Activated CD4-positive, CD25-positive, alpha-beta regulatory T cell treated with anti-CD3 and anti-CD28 coated beads, Interleukin-2, amount 50 U/mL, for 24 hours (primary cell): ENCODE results near the gene HIRA.
"Not testable (repeated sequence)": the region's sequence is repeated elsewhere in the genome, so short reads cannot be mapped to it uniquely, and the experiment has no call there.

ENCODE experiments used
- ATAC-seq, 2 donors: fragments of 150-1000 bp; cut with Tn5 transposase; one replicate each; pipeline ENCODE4 v1.10.0; 2021; ENCODE audit warnings: mild to moderate bottlenecking in 1 of 2, moderate library complexity in 1 of 2

The HIRA gene

DNA sequence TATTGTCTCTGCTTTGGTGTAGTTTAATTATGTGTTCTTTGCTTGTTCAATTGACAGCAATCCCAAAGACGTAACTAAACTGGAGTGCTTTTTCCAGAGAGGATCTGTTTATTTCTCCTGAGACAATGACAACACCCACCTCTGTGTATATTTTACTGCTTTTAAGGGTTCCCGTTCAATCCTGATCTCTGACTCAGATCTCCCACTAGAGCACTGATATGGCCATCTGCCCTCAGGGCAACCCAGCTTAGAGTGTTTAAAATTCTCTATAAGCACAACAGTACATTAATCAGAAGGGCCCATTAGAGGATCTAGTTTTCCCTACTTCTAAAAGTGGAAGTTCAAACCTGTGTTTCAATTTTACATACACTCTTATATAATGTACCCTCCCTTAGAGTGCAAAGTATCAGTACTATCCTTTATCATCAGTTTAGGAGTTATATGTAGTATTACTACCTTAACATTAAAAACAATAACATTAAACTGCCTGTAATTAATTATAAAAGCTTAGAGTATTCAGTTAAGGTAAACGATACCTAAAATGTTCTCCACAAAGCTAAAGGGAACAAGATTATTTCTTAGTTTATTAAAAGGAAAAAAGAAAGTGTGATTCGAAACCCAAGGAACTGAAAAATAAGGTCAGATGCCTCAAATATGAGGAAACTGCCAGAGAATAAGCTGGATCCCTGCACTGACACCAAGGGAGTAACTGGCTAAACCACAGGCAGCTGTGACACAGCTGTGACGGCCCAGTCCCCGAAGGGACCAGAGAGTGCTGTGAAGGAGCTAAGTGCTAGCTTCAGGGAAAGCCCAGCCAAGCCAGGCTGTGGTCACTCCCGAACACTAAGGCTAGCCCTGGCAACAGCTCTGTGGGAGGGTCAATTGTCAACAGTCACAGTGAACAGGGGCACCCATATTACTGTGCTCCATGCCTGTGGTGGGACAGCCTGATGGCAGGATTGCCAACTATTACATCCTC is 32.2 kb upstream of the HIRA start:
- no peak for ATAC-seq

DNA sequence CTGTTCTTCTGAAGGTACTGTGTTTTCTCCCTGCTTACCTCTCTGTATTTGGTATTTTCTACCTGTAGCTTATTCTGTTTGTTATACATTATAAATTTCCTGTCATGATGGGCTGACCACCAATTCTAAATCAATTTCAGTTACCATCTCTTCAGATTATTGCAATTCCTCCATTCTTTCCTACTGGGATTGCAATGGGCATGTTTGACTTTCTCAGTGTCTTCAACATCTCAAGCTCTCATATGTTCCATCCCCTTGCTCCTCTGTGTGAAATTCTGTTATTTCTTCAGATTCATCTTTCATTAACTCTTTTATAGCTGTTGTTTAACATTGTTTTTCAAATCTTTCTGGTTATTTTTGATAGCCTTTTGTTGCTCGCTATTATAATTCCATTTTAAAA is 31.5 kb upstream of the HIRA start:
- no peak for ATAC-seq

DNA sequence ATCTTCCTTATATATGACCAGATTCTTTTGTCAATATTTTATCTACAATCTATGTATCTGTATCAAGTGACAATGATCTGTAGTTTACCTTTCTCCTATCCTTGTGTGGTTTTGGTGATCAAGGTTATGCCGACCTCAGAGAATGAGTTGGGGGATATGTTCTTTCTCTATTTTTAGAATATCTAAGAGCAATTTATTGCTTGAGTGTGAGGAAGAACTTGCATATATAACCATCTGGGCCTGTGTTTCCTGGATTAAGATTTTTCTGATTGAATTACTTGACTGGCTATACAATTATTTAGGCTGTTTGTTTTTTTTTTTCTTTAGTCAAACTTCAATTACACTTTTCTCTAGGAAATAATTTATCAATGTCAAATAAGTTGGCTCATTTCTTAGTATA is 30.0 kb upstream of the HIRA start:
- ATAC-seq = no peak

DNA sequence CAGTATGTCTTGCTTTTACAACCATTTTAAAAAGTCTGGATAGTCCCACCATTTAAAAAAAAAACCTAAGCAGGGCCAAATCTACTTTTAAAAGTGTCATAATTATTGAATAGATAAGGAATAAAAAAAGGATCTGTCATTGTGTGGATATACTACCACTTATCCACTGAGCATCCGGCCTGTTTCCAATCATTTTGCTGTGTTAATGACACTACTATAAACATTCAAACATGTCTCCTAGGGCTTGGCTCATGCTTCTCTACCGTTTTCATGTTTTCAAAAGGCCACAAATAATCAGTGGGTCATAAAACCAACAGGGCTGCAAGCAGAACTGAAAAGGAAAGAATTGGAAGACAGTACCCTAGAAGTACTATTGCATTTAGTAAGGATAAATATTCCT is 28.5 kb upstream of the HIRA start:
- no peak for ATAC-seq

DNA sequence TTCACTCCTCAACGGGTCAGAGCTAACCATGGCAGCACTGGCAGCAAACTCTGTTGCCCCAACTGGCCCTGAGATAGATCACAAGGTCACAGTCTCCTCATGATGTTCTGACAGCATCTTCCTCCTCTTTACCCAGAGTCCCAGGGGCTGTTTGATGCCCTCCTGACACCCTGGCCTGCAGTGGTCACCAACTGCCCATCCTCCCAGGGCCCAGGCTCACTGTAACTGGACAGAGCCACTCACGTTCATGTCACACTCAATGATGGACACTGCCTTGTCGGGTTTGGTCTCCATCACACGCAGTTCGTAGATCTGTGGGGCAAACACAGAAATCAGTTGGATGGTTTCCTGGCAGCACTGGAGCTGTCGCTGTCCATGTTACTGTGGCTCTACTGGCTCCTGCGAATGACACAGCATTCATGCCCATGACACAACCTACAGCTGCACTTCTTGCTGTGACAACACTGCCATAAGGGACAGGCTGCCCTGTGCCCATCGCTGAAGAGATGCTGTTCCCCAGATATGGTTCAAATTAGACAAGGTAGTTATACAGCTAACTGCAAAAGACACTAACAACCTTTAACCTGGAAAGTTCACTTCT is 26.4 kb upstream of the HIRA start:
- no peak for ATAC-seq

DNA sequence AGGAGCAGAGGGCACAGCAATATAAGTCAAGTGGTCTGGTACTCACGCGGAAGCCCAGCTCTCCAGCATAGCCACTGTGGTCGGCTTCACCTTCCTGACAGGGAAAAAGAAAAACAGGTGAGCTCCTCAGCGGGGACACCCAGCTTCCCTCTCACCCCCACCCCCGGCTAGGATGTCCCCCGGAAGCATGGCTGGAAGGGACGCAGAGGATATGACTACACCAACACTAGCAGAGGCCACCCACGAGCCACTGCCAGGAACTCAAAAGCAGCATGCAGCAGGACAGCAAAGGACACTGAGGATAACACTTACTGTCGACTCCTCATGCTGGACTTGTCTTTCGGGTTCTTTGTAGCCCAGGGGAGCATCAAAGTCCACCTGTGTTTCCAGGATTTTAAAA is 25.0 kb upstream of the HIRA start:
- ATAC-seq = no peak

DNA sequence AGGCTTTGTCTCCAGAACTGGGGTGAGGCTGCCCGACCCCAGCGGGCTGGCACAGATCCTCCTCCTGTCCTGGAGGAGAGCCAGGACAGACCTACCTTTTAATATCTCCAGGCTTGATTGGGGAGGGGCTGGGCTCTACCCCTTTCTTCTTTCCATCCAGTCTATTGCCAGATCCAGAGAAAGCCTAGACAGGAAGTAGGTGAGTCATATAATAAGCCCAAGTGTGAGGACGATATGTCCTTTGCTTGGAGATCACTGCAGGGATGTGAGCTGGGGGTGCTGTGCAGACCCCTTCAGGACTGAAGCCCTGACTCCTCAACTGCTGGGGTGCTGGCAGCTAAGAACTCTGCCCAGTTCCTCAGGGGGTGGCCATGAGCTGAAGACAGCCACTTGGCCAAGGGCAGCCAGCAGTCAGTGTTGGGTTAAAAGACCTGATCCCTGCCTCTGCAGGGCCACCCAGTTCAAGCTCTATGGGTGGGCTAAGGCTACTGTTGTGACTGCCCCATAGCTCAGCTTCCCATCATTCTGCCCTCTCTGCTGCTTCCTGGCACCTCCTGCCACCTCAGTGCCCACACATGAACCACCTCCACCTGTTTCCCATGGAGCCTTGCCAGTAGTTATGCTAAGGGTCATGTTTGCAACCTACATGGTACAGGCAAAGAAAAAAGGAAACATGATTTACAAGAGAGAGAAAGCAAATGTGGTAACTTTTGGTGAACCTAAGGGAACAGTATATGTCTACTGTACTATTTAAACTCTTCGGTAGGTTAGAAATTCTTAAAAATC is 24.2 kb upstream of the HIRA start:
- ATAC-seq = no peak

DNA sequence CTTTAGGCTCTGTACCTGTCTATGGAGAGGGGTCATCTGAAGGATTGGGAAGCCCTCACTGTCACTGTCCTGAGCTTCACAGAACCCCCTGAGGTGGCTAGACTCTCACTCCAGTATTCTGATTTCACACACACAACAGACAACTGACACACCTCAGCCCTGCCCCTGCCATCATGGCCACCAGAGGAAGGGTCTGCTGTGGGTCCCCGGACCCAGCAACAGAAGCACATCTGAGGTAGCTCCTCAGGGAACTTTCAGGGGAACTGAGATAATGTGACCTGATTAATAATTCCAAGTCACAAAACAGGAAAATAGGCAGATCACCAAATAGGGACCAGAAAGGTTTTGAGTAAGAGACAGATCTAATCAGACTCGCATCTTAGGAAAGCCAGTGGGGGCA is 23.5 kb upstream of the HIRA start:
- ATAC-seq = no peak

DNA sequence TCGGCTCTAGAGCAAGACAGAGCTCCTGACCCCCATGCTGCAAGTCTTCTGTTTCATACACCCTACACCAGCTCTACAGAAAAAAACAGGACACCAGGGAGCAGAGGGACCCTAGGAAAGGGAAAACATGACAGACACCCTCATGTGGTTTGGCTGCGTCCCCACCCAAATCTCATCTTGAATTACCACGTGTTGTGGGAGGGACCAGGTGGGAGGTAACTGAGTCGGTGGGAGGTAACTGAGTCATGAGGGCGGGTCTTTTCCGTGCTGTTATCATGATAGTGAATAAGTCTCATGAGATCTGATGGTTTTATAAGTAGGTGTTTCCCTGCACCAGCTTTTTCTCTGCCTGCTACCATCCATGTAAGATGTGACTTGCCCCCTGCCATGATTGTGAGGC is 22.6 kb upstream of the HIRA start:
- no peak for ATAC-seq

DNA sequence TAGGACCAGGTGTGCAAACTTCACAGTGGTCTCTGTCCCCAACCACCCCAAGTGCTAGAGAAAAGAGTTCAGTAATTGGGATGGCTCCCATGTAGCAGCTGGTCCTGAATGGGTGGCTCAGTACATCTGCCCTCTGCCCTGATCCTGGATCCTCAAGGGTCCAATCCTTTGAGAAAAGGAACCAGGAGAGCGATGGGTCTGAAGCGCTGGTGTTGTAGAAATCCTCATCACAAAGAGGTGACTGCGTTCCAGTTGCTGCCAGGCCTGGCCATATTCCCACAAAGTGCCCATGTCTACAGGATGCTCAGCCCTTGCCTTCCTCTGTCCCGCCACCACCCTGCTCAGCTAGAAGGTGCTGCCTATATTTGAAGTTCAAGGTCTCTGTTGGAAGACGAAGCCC is 22.2 kb upstream of the HIRA start:
- ATAC-seq = no peak

DNA sequence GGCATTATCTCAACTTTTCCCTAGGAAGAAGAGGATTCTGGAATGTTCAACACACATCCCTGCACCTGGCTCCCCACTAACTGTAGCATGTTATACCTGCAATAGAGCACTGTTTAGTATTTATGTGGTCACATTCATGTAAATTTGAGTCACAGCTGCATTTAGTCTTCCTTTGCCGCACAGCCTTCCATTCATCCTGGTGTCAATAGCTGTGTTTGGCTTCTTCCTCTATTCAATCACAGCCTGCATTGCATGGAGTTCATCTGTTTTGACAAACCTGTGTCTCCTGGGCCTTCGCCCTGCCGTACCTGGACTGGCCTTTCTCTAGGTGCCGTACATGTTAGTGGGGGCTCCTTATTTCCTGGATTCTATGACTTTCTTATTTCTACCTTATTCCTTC is 20.0 kb upstream of the HIRA start:
- no peak for ATAC-seq

DNA sequence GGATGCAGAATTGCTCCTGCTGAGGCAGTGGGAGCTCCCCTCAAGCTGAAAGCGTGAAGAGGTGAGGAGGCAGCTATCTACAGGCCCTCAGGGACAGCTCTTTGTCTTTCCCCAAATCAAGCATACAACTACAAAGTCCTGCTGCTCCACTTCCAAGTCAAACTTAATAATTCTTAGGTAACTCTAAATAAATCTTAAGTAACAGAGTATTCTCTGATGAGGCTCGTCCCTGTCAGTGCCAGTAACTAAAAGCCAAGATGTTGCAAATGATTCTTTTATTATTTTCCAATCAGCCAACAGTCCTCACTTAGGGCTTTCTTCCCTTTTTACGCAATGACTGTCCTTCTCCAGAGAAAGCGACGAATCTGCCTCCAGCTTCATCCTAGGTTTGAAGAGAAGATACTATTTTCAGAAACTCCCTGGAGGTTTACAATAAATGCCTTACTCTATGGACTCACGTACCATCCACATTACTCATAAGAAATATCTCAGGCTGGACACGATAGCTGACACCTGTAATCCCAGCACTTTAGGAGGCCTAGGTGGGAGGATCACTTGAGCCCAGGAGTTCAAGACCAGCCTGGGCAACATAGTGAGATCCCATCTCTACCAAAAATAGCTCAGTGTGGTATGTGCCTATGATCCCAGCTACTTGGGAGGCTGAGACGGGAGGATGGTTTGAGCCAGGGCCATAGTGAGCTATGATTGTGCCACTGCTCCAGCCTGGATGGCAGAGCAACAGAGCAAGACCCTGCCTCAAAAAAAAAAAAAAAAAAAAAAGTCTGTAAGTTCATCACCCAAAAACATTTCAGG is 19.0 kb upstream of the HIRA start:
- ATAC-seq = no peak

DNA sequence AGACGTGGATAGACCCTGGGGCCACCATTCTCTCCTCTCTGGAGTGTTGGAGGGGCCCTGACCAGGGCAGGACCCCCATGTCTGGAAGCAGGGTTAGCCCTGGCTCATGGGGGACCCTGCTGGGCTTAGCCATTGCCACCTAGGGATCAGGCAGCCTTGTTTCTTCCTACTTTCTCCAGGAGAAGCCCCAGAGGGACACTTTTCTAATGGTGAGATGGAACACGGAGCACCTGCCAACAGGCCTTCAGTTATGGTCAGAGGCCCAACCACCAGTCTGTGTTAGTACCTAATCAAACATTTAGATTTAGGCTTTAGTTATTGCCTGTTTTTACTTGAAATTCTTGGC is 17.9 kb upstream of the HIRA start:
- ATAC-seq = no peak

DNA sequence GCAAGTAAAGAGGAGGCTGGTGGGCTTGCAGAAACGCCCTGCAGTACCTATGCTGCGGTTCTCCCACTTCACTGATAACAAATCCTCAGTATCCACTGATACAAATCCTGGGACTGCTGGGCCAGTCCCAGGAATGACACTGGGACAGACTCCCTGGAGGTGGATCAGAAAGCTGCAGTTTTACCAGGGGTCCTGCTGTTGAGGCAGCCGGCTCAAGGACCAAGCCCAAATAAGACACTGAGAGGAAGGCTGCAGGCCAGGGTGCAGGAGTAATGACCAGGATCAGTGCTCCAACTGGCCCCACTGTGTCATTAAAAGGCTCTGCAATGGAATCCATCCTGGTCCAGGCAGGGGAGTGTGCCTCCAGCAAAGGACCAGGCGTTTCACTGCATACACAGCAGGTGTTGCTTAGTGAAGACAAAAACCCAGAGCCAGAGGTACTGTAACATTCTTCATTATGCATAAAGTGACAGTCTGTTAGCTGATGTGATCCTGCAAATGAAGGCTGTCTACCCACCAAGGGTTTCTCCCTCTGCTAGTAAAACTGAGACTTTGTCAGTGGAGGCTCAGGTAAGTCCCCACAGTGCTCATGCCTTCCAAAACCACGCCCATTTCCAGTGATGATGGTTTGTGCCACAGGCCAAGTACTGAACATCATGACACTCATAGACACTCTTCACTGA is 17.3 kb upstream of the HIRA start:
- peak; percentile 62 to 72 for ATAC-seq

DNA sequence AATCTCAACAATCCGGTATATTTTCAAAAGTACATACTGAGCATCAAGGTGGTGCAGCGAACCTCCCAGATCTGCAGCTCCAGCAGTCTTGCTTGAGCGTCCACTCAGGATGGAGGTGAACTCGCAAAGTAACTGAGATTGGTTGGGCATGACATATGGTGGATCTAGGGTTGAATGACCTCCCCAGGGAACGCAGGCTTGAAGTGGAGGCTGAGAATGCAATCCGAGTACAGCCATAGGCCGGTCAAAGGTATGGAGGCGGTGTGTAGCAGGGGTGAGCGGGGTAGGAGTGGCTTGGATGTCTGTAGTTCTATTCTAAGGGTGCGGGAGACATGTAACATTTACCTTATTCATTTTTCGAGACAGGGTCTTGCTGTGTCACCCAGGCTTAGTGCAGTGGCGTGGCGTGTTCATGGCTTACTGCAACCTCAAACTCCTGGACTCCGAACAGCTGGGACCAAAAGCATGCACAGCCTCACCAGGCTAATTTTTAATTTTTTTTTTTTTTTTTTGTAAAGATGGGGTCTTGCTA is 16.6 kb upstream of the HIRA start:
- ATAC-seq = no peak

DNA sequence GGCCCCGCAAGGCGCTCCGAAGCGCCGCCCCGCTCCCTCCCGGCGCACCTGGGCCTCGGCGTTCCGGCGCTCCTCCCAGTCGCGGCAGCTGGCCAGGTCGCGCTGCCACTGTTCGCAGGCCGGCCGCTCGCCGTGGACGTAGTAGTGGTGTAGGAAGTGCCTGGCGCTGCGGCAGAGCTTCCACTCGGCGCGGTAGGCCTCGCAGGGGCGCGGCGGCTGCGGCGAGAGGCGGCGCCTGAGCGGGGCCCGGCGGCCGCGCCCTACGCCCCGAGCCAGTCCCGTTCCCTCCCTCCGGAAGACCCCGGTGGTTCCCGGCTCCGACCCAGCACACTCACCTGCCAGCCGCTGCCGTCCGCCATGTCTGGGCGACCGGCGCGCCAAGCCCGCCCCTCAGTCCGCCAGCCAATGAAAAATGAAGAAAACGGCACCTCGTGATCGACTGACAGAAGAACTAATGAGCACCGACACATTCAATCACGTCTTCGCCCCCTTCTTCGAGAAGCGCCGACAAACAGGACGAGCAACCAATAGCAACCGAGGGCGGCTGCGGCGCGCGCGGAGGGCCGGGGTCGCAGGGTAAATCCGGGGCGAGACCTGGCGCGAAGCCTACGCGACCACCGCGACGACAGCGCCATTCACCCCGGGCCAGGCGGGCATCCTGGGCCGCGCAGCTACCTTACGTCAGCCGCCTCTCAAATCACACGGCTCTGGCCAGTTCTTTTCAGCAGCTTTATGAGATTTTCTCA is 16.0 kb upstream of the HIRA start, which contains the start of gene C22orf39:
C22orf39 (minus strand) TSS at position 382 of the 746 bp plus-strand sequence; CDS start at position 359, 23 bp downstream.
- ATAC-seq = peak; percentile 86 to 89

DNA sequence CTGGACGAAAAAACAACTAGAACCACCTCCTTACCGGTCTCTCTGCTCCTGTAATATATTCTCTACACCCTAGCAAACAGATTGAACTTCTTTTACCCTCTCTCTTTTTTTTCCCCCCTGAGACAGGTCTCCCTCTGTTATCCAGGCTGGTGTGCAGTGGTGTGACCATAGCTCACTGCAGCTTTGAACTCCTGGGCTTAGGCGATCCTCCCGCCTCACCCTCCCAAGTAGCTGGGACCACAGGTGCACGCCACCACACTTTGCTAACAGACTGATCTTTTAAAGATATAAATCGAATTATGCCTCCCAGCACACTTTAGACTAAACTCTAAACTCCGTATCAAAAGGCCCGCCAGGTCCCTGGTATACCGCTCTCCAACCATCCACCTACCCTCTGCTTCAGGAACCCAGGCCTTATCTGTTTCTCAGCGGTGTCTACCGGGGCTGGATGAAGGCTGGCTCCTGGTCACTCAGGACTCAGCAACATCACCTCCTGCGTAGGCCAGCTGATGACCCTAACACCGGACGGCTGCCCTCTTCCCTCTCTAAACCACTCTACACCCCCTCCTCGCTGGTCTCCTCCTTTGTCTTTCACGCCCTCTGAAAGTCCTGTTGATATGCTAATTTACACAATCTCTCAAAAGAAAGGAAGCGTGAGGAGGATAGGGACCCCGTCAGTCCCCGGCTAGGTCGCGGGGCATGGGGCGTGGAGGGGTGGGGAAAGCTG is 15.2 kb upstream of the HIRA start:
- ATAC-seq = peak in 1 of 2 donors; percentile 18

DNA sequence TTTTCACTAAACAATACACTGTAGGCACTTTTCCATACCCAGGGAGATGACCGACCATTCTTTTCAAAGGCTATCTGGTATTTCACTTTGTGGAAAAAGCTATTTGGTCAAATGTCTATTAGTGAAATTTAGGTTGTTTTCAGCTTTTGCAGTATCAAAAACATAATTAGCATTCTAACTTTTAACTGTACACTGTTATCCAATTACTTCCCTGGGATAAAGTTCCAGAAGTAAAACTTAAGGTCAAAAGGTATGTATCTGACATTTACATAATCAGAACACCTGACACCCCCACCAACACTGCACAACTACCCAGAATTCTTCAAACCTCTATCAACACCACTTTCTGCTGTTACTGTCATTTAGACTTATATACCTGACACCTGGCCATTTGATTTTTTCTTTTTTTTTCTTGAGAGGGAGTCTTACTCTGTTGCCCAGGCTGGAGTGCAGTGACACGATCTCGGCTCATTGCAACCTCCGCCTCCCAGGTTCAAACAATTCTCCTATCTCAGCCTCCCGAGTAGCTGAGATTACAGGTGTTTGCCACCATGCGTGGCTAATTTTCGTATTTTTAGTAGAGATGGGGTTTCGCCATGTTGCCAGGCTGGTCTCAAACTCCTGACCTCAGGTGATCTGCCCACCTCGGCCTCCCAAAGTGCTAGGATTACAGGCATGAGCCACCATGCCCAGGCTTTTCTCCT is 13.9 kb upstream of the HIRA start:
- not testable (repeated sequence) for ATAC-seq

DNA sequence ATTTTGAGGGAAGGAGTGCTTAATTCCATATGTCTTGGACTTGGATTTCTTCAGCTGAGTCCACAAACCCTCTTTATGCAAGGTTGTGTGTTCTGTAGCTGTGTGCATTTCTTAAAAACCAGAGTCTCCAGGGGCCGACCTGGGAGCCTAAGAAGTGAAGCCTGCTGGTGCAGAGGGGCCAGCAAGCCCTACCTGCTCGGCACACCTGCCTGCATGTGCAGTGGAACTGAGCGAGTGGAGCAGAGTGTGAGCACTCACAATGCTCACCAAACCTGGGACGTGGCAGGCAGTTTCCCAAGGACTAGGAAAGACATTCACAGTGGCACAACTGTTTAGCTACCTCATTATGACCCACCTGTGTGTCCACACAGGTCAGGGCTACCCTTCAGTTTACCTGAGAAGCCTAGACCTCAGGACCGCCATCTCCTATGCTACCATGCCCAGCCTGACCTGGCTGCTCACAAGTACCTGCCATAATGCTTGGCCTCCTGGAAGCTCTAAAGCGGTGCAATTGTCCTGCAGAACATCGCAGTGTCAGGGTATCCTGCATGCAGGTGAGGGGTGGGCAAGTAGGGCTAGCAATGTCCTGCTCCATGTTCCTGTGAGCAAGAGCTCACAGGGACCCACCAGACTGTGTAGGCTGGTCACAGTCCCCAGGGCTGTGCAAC is 12.1 kb upstream of the HIRA start:
- ATAC-seq = no peak
